GM12892 (cell line): ENCODE measurements around the gene MACROD1.

Source experiments
- POLR2A ChIP-seq: IDR thresholded peaks from 2 replicates; pipeline ENCODE4 v1.6.1; 2011; ENCODE audit warnings: low read depth, low read length, control low read depth
- POLR2AphosphoS5 ChIP-seq: IDR thresholded peaks from 2 replicates; pipeline ENCODE4 v1.6.1; 2011; ENCODE audit warnings: low read depth, low read length, control low read depth

- TF ChIP-seq POLR2A: no peak
- no peak for TF ChIP-seq POLR2AphosphoS5
Observed at GRCh38 chr11:64109332-64109731, 56.6 kb downstream of the MACROD1 start.
